ENCODE measurements around the gene VPS33B.

DNA sequence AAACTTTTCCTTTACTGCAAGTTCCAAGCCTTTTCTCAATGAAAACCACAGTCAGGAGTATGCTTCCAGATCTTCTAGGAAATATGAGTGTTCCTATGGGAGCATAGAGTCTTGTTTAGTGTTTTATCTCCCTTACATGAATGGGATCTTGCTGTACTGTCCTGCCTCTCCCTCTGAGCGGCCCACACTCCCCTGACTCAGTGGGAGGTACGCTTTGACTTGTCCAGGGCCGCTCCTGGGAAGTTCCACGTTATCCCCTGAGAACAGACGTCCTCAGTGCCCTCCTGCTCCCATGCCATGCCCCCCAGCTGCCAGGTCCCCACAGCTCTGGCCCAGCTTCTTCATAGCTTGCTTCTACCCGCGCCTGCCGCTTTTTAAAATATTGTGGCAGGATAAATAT is 28.9 kb upstream of the VPS33B start:
- TF ChIP-seq, protein P1, sequence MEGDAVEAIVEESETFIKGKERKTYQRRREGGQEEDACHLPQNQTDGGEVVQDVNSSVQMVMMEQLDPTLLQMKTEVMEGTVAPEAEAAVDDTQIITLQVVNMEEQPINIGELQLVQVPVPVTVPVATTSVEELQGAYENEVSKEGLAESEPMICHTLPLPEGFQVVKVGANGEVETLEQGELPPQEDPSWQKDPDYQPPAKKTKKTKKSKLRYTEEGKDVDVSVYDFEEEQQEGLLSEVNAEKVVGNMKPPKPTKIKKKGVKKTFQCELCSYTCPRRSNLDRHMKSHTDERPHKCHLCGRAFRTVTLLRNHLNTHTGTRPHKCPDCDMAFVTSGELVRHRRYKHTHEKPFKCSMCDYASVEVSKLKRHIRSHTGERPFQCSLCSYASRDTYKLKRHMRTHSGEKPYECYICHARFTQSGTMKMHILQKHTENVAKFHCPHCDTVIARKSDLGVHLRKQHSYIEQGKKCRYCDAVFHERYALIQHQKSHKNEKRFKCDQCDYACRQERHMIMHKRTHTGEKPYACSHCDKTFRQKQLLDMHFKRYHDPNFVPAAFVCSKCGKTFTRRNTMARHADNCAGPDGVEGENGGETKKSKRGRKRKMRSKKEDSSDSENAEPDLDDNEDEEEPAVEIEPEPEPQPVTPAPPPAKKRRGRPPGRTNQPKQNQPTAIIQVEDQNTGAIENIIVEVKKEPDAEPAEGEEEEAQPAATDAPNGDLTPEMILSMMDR (IDR thresholded peaks at IDR 0.05), result no peak
- TF ChIP-seq POLR2A (IDR thresholded peaks at IDR 0.05), result no peak

Measured in testis (tissue), 2 donors.